ENCODE results near the gene CITED1.

GRCh38 chrX:72313707-72314641 lies 8.3 kb upstream of the CITED1 start:
- TF ChIP-seq TCF7L2 (IDR thresholded peaks at IDR 0.05; ENCODE audit: borderline replicate concordance, extremely low read depth, insufficient read depth, insufficient read length) = no peak
- no peak for TF ChIP-seq ZNF274 (IDR thresholded peaks at IDR 0.05; ENCODE audit: low read depth, low read length)
- TF ChIP-seq CTCF (IDR thresholded peaks at IDR 0.05 in 2 of 3, conservative IDR thresholded peaks at IDR 0.05 in 1 of 3; ENCODE audit: borderline replicate concordance in 1 of 3, insufficient read depth in 1 of 3, low read depth in 2 of 3, low read length in 2 of 3) = no peak
- TF ChIP-seq RAD21 (IDR thresholded peaks at IDR 0.05; ENCODE audit: low read depth) = no peak
- TF ChIP-seq SRF (IDR thresholded peaks at IDR 0.05; ENCODE audit: low read depth) = no peak
- TF ChIP-seq EGR1 (IDR thresholded peaks at IDR 0.05; ENCODE audit: low read depth) = no peak
- TF ChIP-seq EZH2 (IDR thresholded peaks at IDR 0.05) = no peak
- no peak for TF ChIP-seq YY1 (IDR thresholded peaks at IDR 0.05; ENCODE audit: extremely low read depth, insufficient replicate concordance, low read depth, low read length)
- TF ChIP-seq POLR2AphosphoS5 (IDR thresholded peaks at IDR 0.05; ENCODE audit: low read depth, low read length) = no peak
- no peak for TF ChIP-seq POLR2A (IDR thresholded peaks at IDR 0.05; ENCODE audit: borderline replicate concordance, extremely low read depth, insufficient read depth, insufficient read length)
- TF ChIP-seq ZBTB33 (IDR thresholded peaks at IDR 0.05; ENCODE audit: extremely low read depth, insufficient replicate concordance, low read length) = no peak
- TF ChIP-seq SP1 (IDR thresholded peaks at IDR 0.05; ENCODE audit: low read depth) = no peak
- no peak for TF ChIP-seq EZH2phosphoT487 (IDR thresholded peaks at IDR 0.05; ENCODE audit: borderline replicate concordance)
- no peak for TF ChIP-seq CEBPB (IDR thresholded peaks at IDR 0.05; ENCODE audit: low read depth)
